Measurements from ENCODE around the gene EPHB6. TPM values are rescaled to one million over a fixed set of nuclear protein-coding genes. Genes with fewer than 3 reads are reported as not detected.

EPHB6 gene
- total RNA-seq, 1 experiment from 2014 or later, result 12.6 TPM

DNA sequence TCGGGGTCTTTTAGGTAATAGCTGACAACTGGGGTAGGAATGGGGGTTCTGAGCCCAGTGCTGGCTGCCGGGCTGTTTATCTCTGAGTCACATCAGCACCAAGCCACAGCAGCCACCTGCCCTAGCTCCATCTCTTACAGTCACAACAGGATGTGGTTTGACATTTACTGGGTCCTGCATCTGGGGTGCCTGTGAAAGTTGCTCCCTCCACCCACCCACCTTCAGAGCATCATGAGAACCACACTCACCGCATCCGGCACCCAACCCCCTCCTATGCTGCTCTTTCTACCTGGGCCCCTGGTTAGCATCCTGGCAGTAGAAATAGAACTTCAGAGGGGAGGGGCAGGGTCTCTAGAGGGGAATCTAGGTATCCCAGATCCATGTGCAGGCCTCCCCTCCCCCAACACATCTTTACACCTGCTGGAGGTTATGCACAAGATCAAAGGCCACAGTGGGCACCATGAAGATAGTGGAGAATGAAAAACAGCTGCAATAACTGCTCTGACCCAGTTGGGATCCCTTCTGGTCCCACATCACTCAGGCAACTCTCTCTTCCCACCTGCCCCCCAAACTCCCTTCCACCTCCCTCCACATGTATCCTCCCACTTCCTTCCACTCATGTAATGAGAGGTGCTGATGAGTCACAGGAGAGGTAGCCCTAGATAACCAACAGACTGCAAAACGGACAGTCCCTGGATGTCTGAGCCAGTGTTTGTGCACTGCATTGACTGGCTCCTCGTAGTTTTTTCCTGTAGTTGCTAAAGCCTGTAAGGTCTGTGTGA lies 45.9 kb upstream of the EPHB6 start:
- Histone ChIP-seq H3K9ac (ENCODE audit: low read length) (no peak overlapping the region), H4K20me1 (ENCODE audit: insufficient read depth) (no peaks in the 10 kb centered on the region), H3K4me3 (replicated peaks in 1 of 2; ENCODE audit: low read depth in 1 of 2, low read length in 2 of 2) (no peak overlapping the region), H3K36me3 (ENCODE audit: control insufficient read depth in 1 of 2, insufficient read depth in 2 of 2, low read length in 2 of 2) (no peaks in the 10 kb centered on the region), H3K9me3 (ENCODE audit: control insufficient read depth in 1 of 2, insufficient read depth in 1 of 2, low read depth in 1 of 2, low read length in 2 of 2) (no peaks in the 10 kb centered on the region), H3K27me3 (ENCODE audit: insufficient read depth, low read length) (peaks cover 23% of the 10 kb centered on the region; the same call in 1 of the 2 replicates), H3K4me1 (ENCODE audit: control insufficient read depth in 1 of 2, insufficient read depth in 2 of 2, low read length in 2 of 2) (peaks cover 0 to 24% of the 10 kb centered on the region in 2 experiments; a peak in 3 of 4 replicates), H3K27ac (ENCODE audit: low read depth, low read length) (no peak overlapping the region), H2AFZ (ENCODE audit: low read depth, low read length, poor library complexity, severe bottlenecking) (no peak overlapping the region), H3K9me2 (ENCODE audit: insufficient read depth) (no peaks in the 10 kb centered on the region), H3K4me2 (ENCODE audit: low read length) (peak overlapping the region; percentile 16), H3K79me2 (ENCODE audit: insufficient read depth, low read length) (no peaks in the 10 kb centered on the region)
- no TSS peak for BruUV-seq (replicated peaks)
- intact Hi-C loops (cut with micrococcal nuclease), result no loop called here
- no peak for ATAC-seq
- ChIA-PET CTCF (interaction anchor here (1.2 to 5.5 kb wide), 4 partner anchors 8 to 274 kb away, joined by 4 to 62 read pairs (median 22); no protein-coding TSS in a partner anchor), RAD21 (ENCODE audit: low non-redundant PET in 1 of 2, low total read pairs in 2 of 2, uncharacterized antibody in 2 of 2, unreplicated experiment in 2 of 2) (interaction anchor here in 1 of 2 experiments (0.9 kb wide), 1 partner anchor 176 kb away, joined by 3 read pairs; no protein-coding TSS in a partner anchor), POLR2A (no interaction called here)
- TF ChIP-seq JUND (IDR thresholded peaks at IDR 0.05), result 0 out of 2 replicates have a peak, but pooled peaks have one; percentile 5
- TF ChIP-seq ZNF274 (IDR thresholded peaks at IDR 0.05; ENCODE audit: low read depth, low read length), result no peak
- no peak for TF ChIP-seq FOSL1 (IDR thresholded peaks at IDR 0.05; ENCODE audit: low read depth)
- TF ChIP-seq ATF3 (IDR thresholded peaks at IDR 0.05), result no peak
- no peak for DNase-seq (ENCODE audit: low read depth, low spot score)

DNA sequence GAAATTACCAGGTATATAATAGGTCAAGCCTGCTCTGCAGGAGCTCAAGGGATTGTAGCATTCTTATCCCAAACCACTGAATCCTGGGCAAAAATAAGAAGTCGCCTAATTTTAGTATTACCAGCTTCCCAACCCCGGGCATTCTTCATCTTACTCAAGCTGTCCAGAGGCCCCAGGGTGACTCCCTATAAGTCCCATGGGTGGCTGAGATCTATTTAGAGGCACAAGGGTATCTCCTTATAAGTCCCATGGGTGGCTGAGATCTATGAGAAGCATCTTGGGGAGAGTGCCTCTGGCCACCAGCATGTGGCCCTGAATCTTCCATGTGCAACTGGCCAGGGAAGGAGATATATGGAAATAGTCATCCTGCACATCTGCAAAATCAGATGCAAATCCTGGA lies 45.2 kb upstream of the EPHB6 start:
- ChIA-PET CTCF (interaction anchor here (3.1 to 5.5 kb wide), 3 partner anchors 27 to 274 kb away, joined by 17 to 62 read pairs (median 27); no protein-coding TSS in a partner anchor), POLR2A (no interaction called here), RAD21 (ENCODE audit: low non-redundant PET in 1 of 2, low total read pairs in 2 of 2, uncharacterized antibody in 2 of 2, unreplicated experiment in 2 of 2) (interaction anchor here in 1 of 2 experiments (0.9 kb wide), 1 partner anchor 177 kb away, joined by 3 read pairs; no protein-coding TSS in a partner anchor)
- BruUV-seq (replicated peaks), result no TSS peak
- DNase-seq (ENCODE audit: low read depth, low spot score), result no peak
- Histone ChIP-seq H3K9me2 (ENCODE audit: insufficient read depth) (no peaks in the 10 kb centered on the region), H3K27me3 (ENCODE audit: insufficient read depth, low read length) (peaks cover 28% of the 10 kb centered on the region; the same call in 1 of the 2 replicates), H3K79me2 (ENCODE audit: insufficient read depth, low read length) (no peaks in the 10 kb centered on the region), H3K9me3 (ENCODE audit: control insufficient read depth in 1 of 2, insufficient read depth in 1 of 2, low read depth in 1 of 2, low read length in 2 of 2) (no peaks in the 10 kb centered on the region), H3K27ac (ENCODE audit: low read depth, low read length) (no peak overlapping the region), H3K4me3 (replicated peaks in 1 of 2; ENCODE audit: low read depth in 1 of 2, low read length in 2 of 2) (no peak overlapping the region), H3K4me2 (ENCODE audit: low read length) (no peak overlapping the region), H3K36me3 (ENCODE audit: control insufficient read depth in 1 of 2, insufficient read depth in 2 of 2, low read length in 2 of 2) (no peaks in the 10 kb centered on the region), H2AFZ (ENCODE audit: low read depth, low read length, poor library complexity, severe bottlenecking) (no peak overlapping the region), H3K9ac (ENCODE audit: low read length) (no peak overlapping the region), H4K20me1 (ENCODE audit: insufficient read depth) (no peaks in the 10 kb centered on the region), H3K4me1 (ENCODE audit: control insufficient read depth in 1 of 2, insufficient read depth in 2 of 2, low read length in 2 of 2) (peaks cover 0 to 24% of the 10 kb centered on the region in 2 experiments; a peak in 3 of 4 replicates)
- intact Hi-C loops (cut with micrococcal nuclease), result loop anchor here (2.0 to 10.0 kb wide), 2 partner anchors 205 to 275 kb away; no protein-coding TSS in a partner anchor
- no peak for ATAC-seq
- TF ChIP-seq CEBPB (IDR thresholded peaks at IDR 0.05; ENCODE audit: low read depth) (no peak), SP1 (IDR thresholded peaks at IDR 0.05; ENCODE audit: low read depth) (no peak), ZFX (IDR thresholded peaks at IDR 0.05) (no peak), POLR2A (IDR thresholded peaks at IDR 0.05; ENCODE audit: borderline replicate concordance, extremely low read depth, insufficient read depth, insufficient read length) (no peak), JUND (IDR thresholded peaks at IDR 0.05) (no peak), EZH2phosphoT487 (IDR thresholded peaks at IDR 0.05; ENCODE audit: borderline replicate concordance) (no peak), YY1 (IDR thresholded peaks at IDR 0.05; ENCODE audit: extremely low read depth, insufficient replicate concordance, low read depth, low read length) (no peak), MAX (IDR thresholded peaks at IDR 0.05) (no peak), RAD21 (IDR thresholded peaks at IDR 0.05; ENCODE audit: low read depth) (no peak), CTCF (IDR thresholded peaks at IDR 0.05 in 2 of 3, conservative IDR thresholded peaks at IDR 0.05 in 1 of 3; ENCODE audit: borderline replicate concordance in 1 of 3, insufficient read depth in 1 of 3, low read depth in 2 of 3, low read length in 2 of 3) (no peak), ELF1 (IDR thresholded peaks at IDR 0.05; ENCODE audit: borderline replicate concordance, low read depth) (no peak), EZH2 (IDR thresholded peaks at IDR 0.05) (no peak), TCF7L2 (IDR thresholded peaks at IDR 0.05; ENCODE audit: borderline replicate concordance, extremely low read depth, insufficient read depth, insufficient read length) (no peak), POLR2AphosphoS5 (IDR thresholded peaks at IDR 0.05; ENCODE audit: low read depth, low read length) (no peak), SRF (IDR thresholded peaks at IDR 0.05; ENCODE audit: low read depth) (no peak), FOSL1 (IDR thresholded peaks at IDR 0.05; ENCODE audit: low read depth) (no peak)
